Nephron (organoid): Measurements from ENCODE around the gene B3GNT2.

Source experiments
- H3K27ac Mint-ChIP-seq, 3 experiments: 2 replicates each; pipeline ENCODE4 v1.8.0; 2020; ENCODE audit warnings: mixed read lengths in 3 of 3, mild to moderate bottlenecking in 2 of 3, moderate library complexity in 1 of 3
- H3K27me3 Mint-ChIP-seq: 2 replicates; pipeline ENCODE4 v1.8.0; 2021; ENCODE audit warnings: low read depth, mild to moderate bottlenecking, moderate library complexity, mixed read lengths
- H3K36me3 Mint-ChIP-seq: 2 replicates; pipeline ENCODE4 v1.8.0; 2020; ENCODE audit warnings: low read depth, mixed read lengths
- H3K4me1 Mint-ChIP-seq: 2 replicates; pipeline ENCODE4 v1.8.0; 2020; ENCODE audit warnings: mixed read lengths
- H3K4me3 Mint-ChIP-seq, 3 experiments: 2 replicates each; pipeline ENCODE4 v1.8.0; 2020; ENCODE audit warnings: mild to moderate bottlenecking in 3 of 3, mixed read lengths in 3 of 3, moderate library complexity in 2 of 3
- H3K9me3 Mint-ChIP-seq: 2 replicates; pipeline ENCODE4 v1.8.0; 2020; ENCODE audit warnings: mixed read lengths
- TF ChIP-seq, protein P1 (sequence below), 3 experiments: fragments of 200-600 bp; sonication (generic); IDR thresholded peaks; one replicate each; pipeline ENCODE4 v1.5.0; 2021; ENCODE audit warnings: antibody characterized with exemption in 3 of 3; ENCODE audit not compliant: unreplicated experiment in 3 of 3

Gene B3GNT2

DNA sequence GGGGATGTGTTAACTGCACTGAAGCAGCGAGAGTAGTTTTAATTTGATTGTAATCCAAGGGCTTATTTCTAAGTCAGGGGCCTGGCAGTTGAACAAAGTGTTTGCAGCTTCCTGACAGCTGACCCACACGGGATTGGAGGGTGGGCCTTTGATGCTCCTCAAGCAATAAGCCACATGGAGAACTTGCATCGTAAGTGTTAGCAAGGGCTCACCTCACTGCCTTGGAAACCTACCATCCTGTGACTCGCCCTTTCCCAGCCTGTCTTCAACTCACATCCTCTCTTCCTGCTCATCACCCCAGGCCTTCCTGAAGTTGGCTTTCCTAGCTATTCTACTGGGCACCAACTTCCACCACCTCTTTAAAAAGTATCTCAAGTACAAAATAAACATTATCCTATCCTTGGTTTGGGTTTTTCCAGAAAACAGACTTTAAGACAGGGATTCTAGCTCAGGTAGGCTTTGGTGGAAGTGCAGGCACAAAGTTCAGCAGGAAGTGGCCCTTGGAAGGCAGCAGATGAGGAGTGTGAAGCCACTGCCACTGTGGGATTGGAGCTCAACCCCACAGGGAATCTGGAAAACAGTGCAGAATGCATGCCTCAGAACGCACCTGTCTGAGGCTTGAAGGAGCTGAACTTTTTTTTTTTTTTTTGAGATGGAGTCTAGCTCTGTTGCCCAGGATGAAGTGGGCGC lies 31.6 kb downstream of the B3GNT2 start:
- H3K9me3 Mint-ChIP-seq, result no peaks in the 10 kb centered on the region
- no peak overlapping the region for H3K4me3 Mint-ChIP-seq
- TF ChIP-seq, protein P1, sequence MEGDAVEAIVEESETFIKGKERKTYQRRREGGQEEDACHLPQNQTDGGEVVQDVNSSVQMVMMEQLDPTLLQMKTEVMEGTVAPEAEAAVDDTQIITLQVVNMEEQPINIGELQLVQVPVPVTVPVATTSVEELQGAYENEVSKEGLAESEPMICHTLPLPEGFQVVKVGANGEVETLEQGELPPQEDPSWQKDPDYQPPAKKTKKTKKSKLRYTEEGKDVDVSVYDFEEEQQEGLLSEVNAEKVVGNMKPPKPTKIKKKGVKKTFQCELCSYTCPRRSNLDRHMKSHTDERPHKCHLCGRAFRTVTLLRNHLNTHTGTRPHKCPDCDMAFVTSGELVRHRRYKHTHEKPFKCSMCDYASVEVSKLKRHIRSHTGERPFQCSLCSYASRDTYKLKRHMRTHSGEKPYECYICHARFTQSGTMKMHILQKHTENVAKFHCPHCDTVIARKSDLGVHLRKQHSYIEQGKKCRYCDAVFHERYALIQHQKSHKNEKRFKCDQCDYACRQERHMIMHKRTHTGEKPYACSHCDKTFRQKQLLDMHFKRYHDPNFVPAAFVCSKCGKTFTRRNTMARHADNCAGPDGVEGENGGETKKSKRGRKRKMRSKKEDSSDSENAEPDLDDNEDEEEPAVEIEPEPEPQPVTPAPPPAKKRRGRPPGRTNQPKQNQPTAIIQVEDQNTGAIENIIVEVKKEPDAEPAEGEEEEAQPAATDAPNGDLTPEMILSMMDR (IDR thresholded peaks at IDR 0.05; ENCODE audit: unreplicated experiment in 3 of 3), result no peak
- peaks cover 10% of the 10 kb centered on the region for H3K4me1 Mint-ChIP-seq
- no peak overlapping the region for H3K27ac Mint-ChIP-seq
- H3K36me3 Mint-ChIP-seq, result peaks cover 31% of the 10 kb centered on the region
- no peaks in the 10 kb centered on the region for H3K27me3 Mint-ChIP-seq

DNA sequence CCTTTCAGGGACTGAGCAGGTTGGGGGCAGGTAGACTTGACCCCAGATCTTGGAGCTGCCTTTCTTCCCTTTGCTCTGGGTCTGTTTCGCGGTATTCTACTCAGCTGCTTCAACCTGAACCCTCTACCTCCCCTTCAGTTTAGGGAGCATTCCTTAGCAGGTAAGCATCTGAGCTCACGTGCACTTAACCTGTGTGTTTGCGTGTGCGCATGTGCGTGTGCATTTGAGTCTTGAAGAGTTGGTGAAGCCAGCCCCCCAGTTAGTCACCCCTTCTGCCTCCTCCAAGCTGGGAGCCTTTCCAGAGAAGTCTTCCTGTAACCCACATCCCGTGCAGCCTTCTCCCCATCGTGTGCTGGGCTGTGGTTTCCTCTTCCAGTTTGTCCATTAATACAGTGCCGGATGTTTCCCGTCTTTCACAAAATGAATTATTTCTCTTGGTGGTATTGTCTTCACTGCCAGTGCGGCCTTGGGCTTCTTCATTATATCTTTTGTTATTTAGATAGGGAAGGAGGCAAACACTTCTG lies 33.2 kb downstream of the B3GNT2 start:
- TF ChIP-seq, protein P1 (IDR thresholded peaks at IDR 0.05; ENCODE audit: unreplicated experiment in 3 of 3), result no peak

DNA sequence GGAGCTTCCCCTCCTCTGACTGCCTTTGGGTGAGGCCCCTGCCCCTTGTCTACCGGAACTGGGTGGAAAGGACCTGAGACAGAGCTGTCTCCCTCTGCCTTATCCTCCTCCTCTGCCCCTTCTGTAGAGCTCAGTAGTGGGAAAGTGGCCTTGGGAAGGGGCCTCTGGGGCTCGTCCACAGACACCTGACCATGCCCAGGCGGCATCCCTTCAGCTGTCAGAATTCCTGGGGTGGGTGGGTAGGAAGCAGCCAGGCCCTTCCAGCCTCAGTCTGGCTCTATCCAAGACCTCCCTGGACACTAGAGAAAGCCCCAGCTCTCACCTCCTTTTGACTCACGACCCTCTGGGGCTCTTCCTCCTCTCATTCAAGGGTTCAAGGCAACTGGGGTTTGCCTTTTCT lies 35.6 kb downstream of the B3GNT2 start:
- H3K9me3 Mint-ChIP-seq, result no peaks in the 10 kb centered on the region
- peaks cover 10% of the 10 kb centered on the region for H3K4me1 Mint-ChIP-seq
- H3K27ac Mint-ChIP-seq, result no peak overlapping the region
- no peaks in the 10 kb centered on the region for H3K27me3 Mint-ChIP-seq
- TF ChIP-seq, protein P1 (IDR thresholded peaks at IDR 0.05; ENCODE audit: unreplicated experiment in 3 of 3), result no peak
- H3K4me3 Mint-ChIP-seq, result no peak overlapping the region
- H3K36me3 Mint-ChIP-seq, result peaks cover 6% of the 10 kb centered on the region

More for the DNA sequence above, 33.2 kb downstream of the B3GNT2 start:
- Mint-ChIP-seq H3K9me3 (no peaks in the 10 kb centered on the region), H3K36me3 (peaks cover 15% of the 10 kb centered on the region), H3K27me3 (no peaks in the 10 kb centered on the region), H3K27ac (no peak overlapping the region), H3K4me3 (no peak overlapping the region), H3K4me1 (peaks cover 10% of the 10 kb centered on the region)

DNA sequence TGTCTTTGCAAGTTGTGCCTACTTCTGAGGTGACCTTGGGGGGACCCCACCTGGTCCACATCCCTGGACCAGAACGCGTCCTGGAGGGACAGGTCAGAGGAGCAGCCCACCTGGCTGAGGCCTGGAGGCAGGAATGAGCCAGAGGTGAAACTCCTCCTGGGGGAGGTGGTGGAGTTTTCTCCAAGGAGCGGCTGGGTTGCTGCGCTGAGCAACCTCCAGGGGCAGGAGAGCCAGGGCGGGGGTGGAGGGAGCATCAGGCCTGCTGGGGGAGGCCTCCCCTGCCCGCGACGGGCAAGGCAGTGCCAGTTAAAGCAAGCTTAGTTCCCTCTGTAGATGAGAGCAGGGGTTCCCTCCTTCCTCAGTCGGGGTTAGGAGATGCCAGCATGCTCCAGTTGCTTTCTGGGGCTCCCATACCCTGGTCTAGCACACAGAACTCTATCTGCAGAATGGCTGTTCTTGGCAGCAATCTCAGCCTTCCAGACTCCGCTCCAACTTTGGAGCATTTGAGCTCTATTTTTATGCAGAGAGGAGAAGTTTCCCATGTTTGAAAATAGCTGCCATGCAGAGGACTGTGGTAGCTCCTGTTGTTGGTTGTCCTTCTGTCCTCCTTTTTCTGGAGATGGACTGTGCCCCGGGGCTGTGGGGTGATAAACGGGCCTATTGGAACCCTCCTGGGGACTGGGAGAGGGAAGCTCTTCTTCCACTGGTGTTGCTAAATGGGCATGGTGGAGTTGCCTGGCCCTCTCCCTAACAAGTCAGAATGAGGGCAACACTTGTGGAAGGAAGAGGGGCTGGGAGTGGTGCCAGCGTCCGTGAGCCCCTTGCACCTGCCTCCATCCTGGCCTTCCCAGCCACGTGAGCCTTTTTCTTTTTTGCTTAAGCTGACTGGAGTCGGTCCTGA lies 39.1 kb downstream of the B3GNT2 start:
- no peaks in the 10 kb centered on the region for H3K9me3 Mint-ChIP-seq
- H3K4me1 Mint-ChIP-seq, result peaks cover 10% of the 10 kb centered on the region
- no peaks in the 10 kb centered on the region for H3K27me3 Mint-ChIP-seq
- H3K27ac Mint-ChIP-seq, result no peak overlapping the region
- H3K36me3 Mint-ChIP-seq, result no peaks in the 10 kb centered on the region
- H3K4me3 Mint-ChIP-seq, result no peak overlapping the region
- TF ChIP-seq, protein P1 (IDR thresholded peaks at IDR 0.05; ENCODE audit: unreplicated experiment in 3 of 3), result no peak

DNA sequence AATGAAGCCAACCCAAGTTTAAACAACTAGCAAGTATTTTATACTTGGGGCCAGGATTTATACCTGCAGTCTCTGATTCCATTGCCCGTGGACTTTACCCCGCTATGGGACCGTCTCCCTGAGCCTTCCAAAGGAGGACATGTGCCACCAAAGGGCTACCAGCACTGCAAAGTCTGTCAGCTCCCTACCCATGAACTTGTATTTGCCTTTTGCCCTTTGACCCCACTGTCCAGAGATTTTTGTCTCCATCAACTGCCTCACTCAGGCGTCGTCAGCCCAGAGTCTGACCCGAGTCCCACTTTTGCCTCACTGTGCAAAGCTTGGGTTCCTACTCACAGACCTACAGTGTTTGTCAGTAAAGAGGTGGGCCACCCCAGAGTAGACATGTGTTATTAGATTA lies 40.6 kb downstream of the B3GNT2 start:
- Mint-ChIP-seq H3K36me3 (no peaks in the 10 kb centered on the region), H3K4me3 (no peak overlapping the region), H3K4me1 (peaks cover 7% of the 10 kb centered on the region), H3K9me3 (no peaks in the 10 kb centered on the region), H3K27me3 (no peaks in the 10 kb centered on the region), H3K27ac (no peak overlapping the region)
- TF ChIP-seq, protein P1 (IDR thresholded peaks at IDR 0.05; ENCODE audit: unreplicated experiment in 3 of 3), result no peak
